Measurements from ENCODE around the gene ZFP1. TPM values are rescaled to one million over a fixed set of nuclear protein-coding genes. Genes with fewer than 3 reads are reported as not detected.

The ZFP1 gene
- total and polyA plus RNA-seq, 2 experiments from 2014 or later: 4.8 to 12.5 TPM

GRCh38 chr16:75207831-75208230 lies 59.5 kb downstream of the ZFP1 start (continued):
- no peak for TF ChIP-seq ZNF462 (CRISPR knock-in tag; IDR thresholded peaks at IDR 0.05)
- TF ChIP-seq EZH2phosphoT487 (IDR thresholded peaks at IDR 0.05; ENCODE audit: unreplicated experiment): no peak
- TF ChIP-seq POLR2AphosphoS5 (IDR thresholded peaks at IDR 0.05; ENCODE audit: low read depth): no peak
- TF ChIP-seq NANOG (IDR thresholded peaks at IDR 0.05; ENCODE audit: borderline replicate concordance): no peak
- no peak for TF ChIP-seq ZNF114 (CRISPR knock-in tag; IDR thresholded peaks at IDR 0.05)

GRCh38 chr16:75208242-75208825 lies 60.0 kb downstream of the ZFP1 start:
- no peak for ATAC-seq
- Mint-ChIP-seq H3K27me3 (ENCODE audit: insufficient read depth, low read depth, poor library complexity) (peaks cover 6% of the 10 kb centered on the region), H3K27ac (no peak overlapping the region), H3K9me3 (no peaks in the 10 kb centered on the region), H3K4me1 (peaks cover 12% of the 10 kb centered on the region; the same call in 2 of the 3 replicates), H3K4me3 (no peak overlapping the region; the same call in 2 of the 3 replicates), H3K36me3 (ENCODE audit: low read depth) (no peaks in the 10 kb centered on the region)
- H3K79me2 ChIP-seq (replicated peaks; ENCODE audit: insufficient read depth): no peaks in the 10 kb centered on the region
- peak overlapping the region; percentile 28; the same call in 1 of the 2 replicates for H2AFZ ChIP-seq
- DNase-seq (ENCODE audit: low spot score): no peak
- H4K20me1 ChIP-seq (replicated peaks; ENCODE audit: insufficient read depth): 0 out of 2 replicates have a peak, but pooled peaks cover 3% of the 10 kb centered on the region
- no peak overlapping the region for H3K4me2 ChIP-seq
- H3K4me3 ChIP-seq: no peak overlapping the region
- H3K9me2 ChIP-seq (ENCODE audit: insufficient read depth): no peaks in the 10 kb centered on the region
- H3K27me3 ChIP-seq (ENCODE audit: insufficient read depth): no peaks in the 10 kb centered on the region
- no peaks in the 10 kb centered on the region for H3K36me3 ChIP-seq (ENCODE audit: insufficient read depth)
- H3K27ac ChIP-seq (ENCODE audit: low read depth): no peak overlapping the region
- H3F3A ChIP-seq (replicated peaks; ENCODE audit: low read depth): no peaks in the 10 kb centered on the region
- no peaks in the 10 kb centered on the region for H3K4me1 ChIP-seq (ENCODE audit: insufficient read depth)
- TF ChIP-seq EZH2phosphoT487 (IDR thresholded peaks at IDR 0.05; ENCODE audit: unreplicated experiment) (no peak), NANOG (IDR thresholded peaks at IDR 0.05; ENCODE audit: borderline replicate concordance) (no peak), EZH2 (IDR thresholded peaks at IDR 0.05; ENCODE audit: low read depth, unreplicated experiment) (no peak), CTCF (conservative IDR thresholded peaks at IDR 0.05; ENCODE audit: low read depth in 2 of 2) (no peak), STAT1 (IDR thresholded peaks at IDR 0.05; ENCODE audit: unreplicated experiment) (no peak), POLR2AphosphoS5 (IDR thresholded peaks at IDR 0.05; ENCODE audit: low read depth) (no peak)
